CD4-positive, CD25-positive, alpha-beta regulatory T cell (primary cell): ENCODE measurements around the gene PC. TPM values are rescaled to one million over a fixed set of nuclear protein-coding genes. Genes with fewer than 3 reads are reported as not detected.
"Not testable (repeated sequence)": the region's sequence is repeated elsewhere in the genome, so short reads cannot be mapped to it uniquely, and the experiment has no call there.

Experiments
- ATAC-seq, 2 donors: fragments of 150-1000 bp; cut with Tn5 transposase; one replicate each; pipeline ENCODE4 v1.10.0; 2021; ENCODE audit warnings: low read depth in 2 of 2, moderate number of reproducible peaks in 2 of 2, moderate library complexity in 1 of 2
- DNase-seq, 3 donors: peaks; one replicate each; pipeline versions ENCODE4 v3.0.0 to v3.0.0-alpha.2; 2012 to 2022; ENCODE audit warnings: mixed read lengths in 1 of 3
- H3K27ac ChIP-seq: one replicate; pipeline ENCODE4 v1.7.0; 2013; ENCODE audit warnings: mild to moderate bottlenecking, low read length; ENCODE audit not compliant: insufficient read depth, poor library complexity, severe bottlenecking
- H3K27me3 ChIP-seq: one replicate; pipeline ENCODE4 v1.7.0; 2013; ENCODE audit warnings: low read length; ENCODE audit not compliant: control insufficient read depth, insufficient read depth
- H3K36me3 ChIP-seq: one replicate; pipeline ENCODE4 v1.7.0; 2013; ENCODE audit warnings: mild to moderate bottlenecking, low read length, moderate library complexity; ENCODE audit not compliant: control insufficient read depth, insufficient read depth
- H3K4me1 ChIP-seq: 2 replicates; pipeline ENCODE4 v1.7.0; 2013; ENCODE audit warnings: mild to moderate bottlenecking, low read length; ENCODE audit not compliant: insufficient read depth, control insufficient read depth, poor library complexity, severe bottlenecking
- H3K4me3 ChIP-seq: one replicate; pipeline ENCODE4 v1.7.0; 2013; ENCODE audit warnings: low read depth, mild to moderate bottlenecking, low read length, moderate library complexity
- H3K9me3 ChIP-seq, 2 experiments: 1 replicate in 1 of 2; 2 replicates in 1 of 2; pipeline ENCODE4 v1.7.0; 2013; ENCODE audit warnings: low read length in 2 of 2, mild to moderate bottlenecking in 1 of 2, moderate library complexity in 1 of 2; ENCODE audit not compliant: control insufficient read depth in 2 of 2
- H3K27ac Mint-ChIP-seq, 3 donors: one replicate each; pipeline ENCODE4 v1.8.0; 2020 to 2022; ENCODE audit warnings: mild to moderate bottlenecking in 3 of 3, mixed read lengths in 3 of 3, moderate library complexity in 2 of 3
- H3K27me3 Mint-ChIP-seq: one replicate; pipeline ENCODE4 v1.8.0; 2022; ENCODE audit warnings: mild to moderate bottlenecking, mixed read lengths
- H3K36me3 Mint-ChIP-seq: one replicate; pipeline ENCODE4 v1.8.0; 2020; ENCODE audit warnings: mixed read lengths
- H3K4me1 Mint-ChIP-seq, 4 donors: one replicate each; pipeline ENCODE4 v1.8.0; 2020 to 2022; ENCODE audit warnings: mixed read lengths in 4 of 4, mild to moderate bottlenecking in 1 of 4
- H3K4me3 Mint-ChIP-seq, 4 donors: one replicate each; pipeline ENCODE4 v1.8.0; 2020 to 2022; ENCODE audit warnings: mild to moderate bottlenecking in 4 of 4, mixed read lengths in 4 of 4, moderate library complexity in 3 of 4
- H3K9me3 Mint-ChIP-seq, 7 donors: one replicate each; pipeline ENCODE4 v1.8.0; 2020 to 2022; ENCODE audit warnings: mixed read lengths in 7 of 7, mild to moderate bottlenecking in 3 of 7, moderate library complexity in 2 of 7
- polyA plus RNA-seq, 4 donors: library from polyadenylated mRNA; unstranded; fragments of 300-500 nt; fragmentation: Illumina TruSeq; gene quantifications; one replicate each; pipeline ENCODE4 v1.2.3, GENCODE V29; 2021
- total RNA-seq: library from RNA; stranded (reverse); gene quantifications from one replicate; pipeline ENCODE4 v1.2.3, GENCODE V29; 2022

Gene PC
- total RNA-seq (7.4 TPM), polyA plus RNA-seq (1 to 10 TPM; 2.0 to 4.9 (median 3.9) TPM)

- H3K27ac ChIP-seq: peak within 1 kb of the TSS; percentile 70
- DNase-seq (peak; percentile 97 to 100 (median 97)), ATAC-seq (peak; percentile 96 to 97)
- H3K27me3 ChIP-seq: no peaks in the 10 kb centered on the region
- Mint-ChIP-seq H3K4me1 (peaks cover 5 to 29% (median 18%) of the 10 kb centered on the region in 4 donors), H3K27ac (peak within 1 kb of the TSS in 2 of 3 donors; percentile 81 to 92), H3K27me3 (peaks cover 11% of the 10 kb centered on the region), H3K36me3 (no peaks in the 10 kb centered on the region), H3K4me3 (peak within 1 kb of the TSS; percentile 92 to 95 (median 93)), H3K9me3 (peaks cover 0 to 2% (median 0%) of the 10 kb centered on the region in 7 donors)
- H3K4me1 ChIP-seq: peaks cover 13% of the 10 kb centered on the region
- H3K36me3 ChIP-seq: no peaks in the 10 kb centered on the region
- H3K4me3 ChIP-seq: peak within 1 kb of the TSS; percentile 84
- no peaks in the 10 kb centered on the region for H3K9me3 ChIP-seq
Observed at GRCh38 chr11:66958232-66958955, at the start of gene PC. Gene PC (minus strand): TSS chr11:66958383. CDS start chr11:66872159, 86,224 bp downstream.

- Histone ChIP-seq H3K36me3 (no peaks in the 10 kb centered on the region), H3K27me3 (no peaks in the 10 kb centered on the region), H3K9me3 (no peaks in the 10 kb centered on the region), H3K4me3 (no peak overlapping the region), H3K4me1 (no peaks in the 10 kb centered on the region), H3K27ac (no peak overlapping the region)
- Mint-ChIP-seq H3K9me3 (no peaks in the 10 kb centered on the region), H3K27ac (no peak overlapping the region), H3K4me1 (no peaks in the 10 kb centered on the region), H3K27me3 (no peaks in the 10 kb centered on the region), H3K4me3 (no peak overlapping the region), H3K36me3 (no peaks in the 10 kb centered on the region)
- no peak for DNase-seq
- no peak for ATAC-seq
Observed at GRCh38 chr11:67007126-67007525, 48.9 kb upstream of the PC start.

- H3K4me1 ChIP-seq: no peaks in the 10 kb centered on the region
- no peaks in the 10 kb centered on the region for H3K27me3 ChIP-seq
- Mint-ChIP-seq H3K36me3 (no peaks in the 10 kb centered on the region), H3K4me3 (no peak overlapping the region), H3K27me3 (no peaks in the 10 kb centered on the region), H3K27ac (no peak overlapping the region), H3K9me3 (no peaks in the 10 kb centered on the region), H3K4me1 (no peaks in the 10 kb centered on the region)
- peak in 1 of 3 donors; percentile 32 for DNase-seq
- H3K9me3 ChIP-seq: no peaks in the 10 kb centered on the region
- no peak overlapping the region for H3K4me3 ChIP-seq
- H3K27ac ChIP-seq: no peak overlapping the region
- no peak for ATAC-seq
- H3K36me3 ChIP-seq: no peaks in the 10 kb centered on the region
Observed at GRCh38 chr11:67006029-67006884, 48.1 kb upstream of the PC start.

- not testable (repeated sequence) for ATAC-seq, DNase-seq, H3K4me3 ChIP-seq, H3K4me3 Mint-ChIP-seq, H3K9me3 Mint-ChIP-seq, H3K4me1 Mint-ChIP-seq, H3K9me3 ChIP-seq, H3K4me1 ChIP-seq, H3K36me3 ChIP-seq, H3K27ac Mint-ChIP-seq, H3K36me3 Mint-ChIP-seq, H3K27me3 ChIP-seq, H3K27me3 Mint-ChIP-seq, H3K27ac ChIP-seq
Observed at GRCh38 chr11:67005200-67005599, 47.0 kb upstream of the PC start.

- Mint-ChIP-seq H3K36me3 (no peaks in the 10 kb centered on the region), H3K27me3 (peaks cover 4% of the 10 kb centered on the region), H3K9me3 (no peaks in the 10 kb centered on the region), H3K4me3 (no peak overlapping the region), H3K27ac (no peak overlapping the region), H3K4me1 (no peaks in the 10 kb centered on the region)
- Histone ChIP-seq H3K27me3 (no peaks in the 10 kb centered on the region), H3K36me3 (no peaks in the 10 kb centered on the region), H3K9me3 (no peaks in the 10 kb centered on the region), H3K27ac (no peak overlapping the region), H3K4me3 (no peak overlapping the region), H3K4me1 (no peaks in the 10 kb centered on the region)
- no peak for ATAC-seq
- DNase-seq: no peak
Observed at GRCh38 chr11:67002921-67003411, 44.8 kb upstream of the PC start.

GRCh38 chr11:67002297-67002913 is 44.2 kb upstream of the PC start:
- no peak overlapping the region for H3K27ac ChIP-seq
- no peaks in the 10 kb centered on the region for H3K36me3 ChIP-seq
- no peaks in the 10 kb centered on the region for H3K9me3 ChIP-seq
- no peak overlapping the region for H3K4me3 ChIP-seq
- no peak for ATAC-seq
- no peak overlapping the region for H3K4me3 Mint-ChIP-seq
- DNase-seq: no peak
- H3K27me3 Mint-ChIP-seq: peaks cover 4% of the 10 kb centered on the region
- no peaks in the 10 kb centered on the region for H3K4me1 ChIP-seq
- no peaks in the 10 kb centered on the region for H3K9me3 Mint-ChIP-seq
- H3K36me3 Mint-ChIP-seq: no peaks in the 10 kb centered on the region
- H3K27me3 ChIP-seq: no peaks in the 10 kb centered on the region
- H3K27ac Mint-ChIP-seq: no peak overlapping the region
- H3K4me1 Mint-ChIP-seq: no peaks in the 10 kb centered on the region

- no peaks in the 10 kb centered on the region for H3K27me3 ChIP-seq
- Mint-ChIP-seq H3K27ac (no peak overlapping the region), H3K4me1 (no peaks in the 10 kb centered on the region), H3K27me3 (peaks cover 4% of the 10 kb centered on the region), H3K4me3 (no peak overlapping the region), H3K36me3 (no peaks in the 10 kb centered on the region), H3K9me3 (no peaks in the 10 kb centered on the region)
- H3K27ac ChIP-seq: no peak overlapping the region
- ATAC-seq (no peak), DNase-seq (no peak)
- H3K36me3 ChIP-seq: no peaks in the 10 kb centered on the region
- H3K9me3 ChIP-seq: no peaks in the 10 kb centered on the region
- no peaks in the 10 kb centered on the region for H3K4me1 ChIP-seq
- H3K4me3 ChIP-seq: no peak overlapping the region
Observed at GRCh38 chr11:67001332-67001731, 43.1 kb upstream of the PC start.
